Jurkat, Clone E6-1 (cell line): ENCODE data around the gene SUN5.
"Not testable (repeated sequence)": the region's sequence is repeated elsewhere in the genome, so short reads cannot be mapped to it uniquely, and the experiment has no call there.

Source experiments
- DNase-seq: peaks from one replicate; pipeline ENCODE4 v3.0.0-alpha.2; 2011; ENCODE audit warnings: low read depth, low spot score
- H3K4me3 ChIP-seq: 2 replicates; pipeline ENCODE4 v1.5.1; 2011; ENCODE audit warnings: mild to moderate bottlenecking, low read length, control low read depth, moderate library complexity

SUN5 gene

DNA sequence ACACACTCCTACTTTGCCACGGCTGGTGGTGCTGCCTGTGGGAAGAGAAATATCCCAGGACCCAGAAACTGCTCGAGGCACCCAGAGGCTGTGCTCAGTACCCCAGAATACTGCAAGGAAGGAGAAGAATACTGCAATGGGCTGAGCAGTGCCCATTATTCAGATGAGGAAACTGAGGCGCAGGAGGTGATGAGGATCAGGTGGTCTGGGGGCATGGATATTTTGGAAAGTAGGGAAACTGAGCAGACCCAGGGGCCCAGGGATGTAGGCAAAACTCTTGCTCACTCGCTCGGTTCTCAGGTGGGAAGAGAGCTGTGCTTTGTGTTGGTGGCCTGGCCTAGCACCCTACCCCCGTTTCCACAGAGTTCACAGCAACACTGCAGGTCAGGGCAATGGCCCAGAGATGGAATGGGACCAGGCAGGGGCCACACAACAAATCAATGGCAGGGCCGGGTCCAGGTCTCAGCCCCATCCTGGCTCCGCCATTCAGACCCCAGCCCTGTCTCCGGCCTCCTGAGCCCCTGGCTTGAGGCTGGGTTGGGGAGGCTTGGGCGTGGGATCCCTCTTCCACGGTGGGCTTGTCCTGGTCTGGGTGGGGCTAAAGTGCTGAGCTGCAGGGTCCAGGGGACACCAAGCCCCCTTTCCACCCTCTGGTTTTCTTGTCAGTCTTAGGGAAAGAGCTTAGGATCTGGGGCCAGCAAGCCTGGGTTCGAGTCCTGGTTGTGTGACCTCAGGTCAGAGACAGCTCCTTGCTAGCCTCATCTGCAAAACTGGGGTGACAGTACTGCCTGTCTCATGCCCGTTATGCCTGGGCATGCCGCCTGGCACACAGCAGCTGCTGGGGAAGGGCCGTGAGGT is 33.9 kb downstream of the SUN5 start:
- no peak overlapping the region for H3K4me3 ChIP-seq
- no peak for DNase-seq

GRCh38 chr20:32969356-32970114 is 34.7 kb downstream of the SUN5 start:
- H3K4me3 ChIP-seq = no peak overlapping the region
- no peak for DNase-seq

- no peak for DNase-seq
- H3K4me3 ChIP-seq = no peak overlapping the region
Measured at GRCh38 chr20:32968478-32969241, 35.6 kb downstream of the SUN5 start.

DNA sequence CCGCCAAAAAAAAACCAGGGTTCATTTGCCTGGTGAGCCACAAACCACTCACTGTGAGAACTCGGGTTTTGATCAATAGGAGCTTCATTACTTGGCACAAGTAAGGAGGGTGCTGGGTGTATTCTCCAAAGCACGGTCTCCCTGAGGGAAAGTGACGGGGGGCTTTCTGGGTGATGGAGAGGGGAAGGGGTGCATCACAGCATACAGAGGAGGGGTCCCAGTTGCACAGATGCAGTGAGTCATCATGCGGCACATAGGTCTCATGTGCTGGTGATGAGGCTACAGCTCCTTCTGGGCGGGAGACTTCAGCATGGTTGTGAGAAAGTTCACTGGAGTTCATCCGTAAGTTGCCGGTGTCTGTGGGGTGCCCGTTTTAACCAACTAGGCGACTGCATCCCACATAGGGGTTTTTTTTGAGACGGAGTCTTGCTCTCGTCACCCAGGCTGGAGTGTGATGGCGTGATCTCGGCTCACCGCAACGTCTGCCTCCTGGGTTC is 36.2 kb downstream of the SUN5 start:
- DNase-seq = no peak
- no peak overlapping the region for H3K4me3 ChIP-seq

GRCh38 chr20:32966881-32967781 is 37.1 kb downstream of the SUN5 start:
- DNase-seq = peak; percentile 73
- no peak overlapping the region for H3K4me3 ChIP-seq

- no peak for DNase-seq
Measured at GRCh38 chr20:32966382-32966781, 37.9 kb downstream of the SUN5 start.

GRCh38 chr20:32965581-32966373 is 38.5 kb downstream of the SUN5 start:
- no peak overlapping the region for H3K4me3 ChIP-seq
- no peak for DNase-seq

More at GRCh38 chr20:32966382-32966781, 37.9 kb downstream of the SUN5 start:
- no peak overlapping the region for H3K4me3 ChIP-seq

- no peak for DNase-seq
- H3K4me3 ChIP-seq = no peak overlapping the region
Measured at GRCh38 chr20:32965115-32965514, 39.1 kb downstream of the SUN5 start.

DNA sequence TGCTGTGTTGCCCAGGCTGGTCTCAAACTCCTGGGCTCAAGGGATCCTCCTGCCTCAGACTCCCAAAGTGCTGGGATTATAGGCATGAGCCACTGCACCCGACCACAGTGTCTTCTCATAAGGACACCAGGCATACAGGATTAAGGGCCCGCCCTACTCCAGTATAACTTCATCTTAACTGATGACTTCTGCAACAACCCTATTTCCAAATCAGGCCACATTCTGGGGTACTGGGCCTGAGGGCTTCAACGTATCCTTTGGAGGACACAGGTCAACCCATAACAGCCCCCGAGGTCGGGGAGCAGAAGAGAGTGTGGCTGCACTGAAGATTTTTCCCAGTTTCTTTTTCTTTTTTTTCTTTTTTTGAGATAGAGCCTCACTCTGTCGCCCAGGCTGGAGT is 39.7 kb downstream of the SUN5 start:
- no peak overlapping the region for H3K4me3 ChIP-seq
- DNase-seq = no peak

GRCh38 chr20:32963176-32963575 is 41.1 kb downstream of the SUN5 start:
- DNase-seq = no peak
- no peak overlapping the region for H3K4me3 ChIP-seq

- not testable (repeated sequence) for H3K4me3 ChIP-seq, DNase-seq
Measured at GRCh38 chr20:32962646-32963045, 41.6 kb downstream of the SUN5 start.

DNA sequence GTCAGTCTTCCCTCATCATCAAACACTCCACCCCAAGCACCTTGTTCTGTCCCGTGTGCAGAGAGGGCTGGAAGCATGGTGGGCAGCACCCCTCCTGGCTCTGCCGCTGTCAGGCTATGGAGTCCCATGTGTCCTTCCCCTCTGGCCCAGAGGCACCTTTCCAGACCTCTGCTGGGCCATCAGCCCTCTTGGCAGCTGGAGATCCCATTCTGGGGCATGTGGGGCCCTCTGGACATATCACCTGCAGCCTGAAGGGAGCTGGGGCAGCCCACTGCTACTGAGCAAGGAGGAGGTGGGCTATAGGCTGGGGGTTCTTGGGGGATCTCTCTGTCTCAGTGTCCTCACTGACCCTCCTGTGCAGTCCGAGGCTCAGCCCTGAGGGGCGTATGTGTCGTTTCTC is 42.2 kb downstream of the SUN5 start:
- no peak overlapping the region for H3K4me3 ChIP-seq
- no peak for DNase-seq

GRCh38 chr20:32960849-32961731 is 43.1 kb downstream of the SUN5 start:
- H3K4me3 ChIP-seq = no peak overlapping the region
- no peak for DNase-seq

DNA sequence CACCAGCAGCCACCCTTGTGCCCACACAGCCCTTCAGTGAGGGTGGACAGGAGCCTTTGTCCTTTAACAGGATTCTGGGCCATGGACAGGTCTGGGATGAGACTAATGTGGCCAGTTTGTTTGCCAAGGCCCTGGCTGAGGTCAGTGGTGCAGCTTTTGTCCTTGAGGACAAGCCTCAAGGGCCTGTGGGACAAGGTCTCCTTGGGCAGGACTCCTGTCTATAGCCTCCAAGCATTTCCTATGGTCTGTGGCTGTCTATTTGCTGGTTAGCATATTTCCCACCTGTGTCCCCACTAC is 44.1 kb downstream of the SUN5 start:
- H3K4me3 ChIP-seq = no peak overlapping the region
- no peak for DNase-seq

GRCh38 chr20:32959351-32960221 is 44.6 kb downstream of the SUN5 start:
- no peak overlapping the region for H3K4me3 ChIP-seq
- no peak for DNase-seq

DNA sequence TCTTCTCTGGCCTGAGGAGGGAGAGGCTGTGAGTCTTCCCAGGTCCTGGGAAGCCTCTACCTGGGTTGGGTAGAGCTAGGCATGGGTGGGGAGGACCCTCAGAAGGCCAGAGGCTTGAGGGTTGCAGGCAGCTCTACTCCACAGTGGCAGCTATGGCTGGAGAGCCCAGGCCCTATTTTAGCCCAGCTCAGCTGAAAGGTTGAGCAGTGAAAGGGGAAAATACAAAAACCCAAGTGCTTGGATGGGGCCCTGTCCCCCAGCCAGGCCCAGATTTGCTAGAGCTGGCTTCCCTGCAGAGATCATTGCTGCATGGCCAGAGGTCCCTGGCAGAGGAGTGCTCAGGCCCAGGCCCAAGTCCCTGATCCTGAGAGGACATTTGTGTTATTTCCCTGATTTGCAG is 45.7 kb downstream of the SUN5 start:
- DNase-seq = no peak
- no peak overlapping the region for H3K4me3 ChIP-seq
